Effector CD8-positive, alpha-beta T cell (primary cell): ENCODE measurements around the gene TNS3.

ENCODE experiments used
- DNase-seq: peaks from one replicate; lab custom pipeline; 2025; lab: John Stamatoyannopoulos, UW

TNS3 gene

GRCh38 chr7:47428052-47428767, 153.7 kb downstream of the TNS3 start:
- no peak for DNase-seq

GRCh38 chr7:47427051-47427643, 154.8 kb downstream of the TNS3 start:
- DNase-seq, result no peak

- no peak for DNase-seq
Observed at GRCh38 chr7:47424523-47424922, 157.4 kb downstream of the TNS3 start.

GRCh38 chr7:47423196-47423595, 158.7 kb downstream of the TNS3 start:
- no peak for DNase-seq

GRCh38 chr7:47422611-47423010, 159.3 kb downstream of the TNS3 start:
- DNase-seq, result no peak

GRCh38 chr7:47421456-47421855, 160.5 kb downstream of the TNS3 start:
- no peak for DNase-seq

- no peak for DNase-seq
Observed at GRCh38 chr7:47420122-47420780, 161.7 kb downstream of the TNS3 start.

GRCh38 chr7:47419471-47419870, 162.4 kb downstream of the TNS3 start:
- no peak for DNase-seq

- no peak for DNase-seq
Observed at GRCh38 chr7:47418601-47419309, 163.2 kb downstream of the TNS3 start.

- no peak for DNase-seq
Observed at GRCh38 chr7:47416492-47417480, 165.1 kb downstream of the TNS3 start.

GRCh38 chr7:47415318-47416212, 166.3 kb downstream of the TNS3 start:
- DNase-seq, result no peak

- no peak for DNase-seq
Observed at GRCh38 chr7:47414342-47415317, 167.3 kb downstream of the TNS3 start.

GRCh38 chr7:47413526-47414341, 168.2 kb downstream of the TNS3 start:
- DNase-seq, result no peak

GRCh38 chr7:47411901-47412300, 170.0 kb downstream of the TNS3 start:
- DNase-seq, result no peak

GRCh38 chr7:47411281-47411869, 170.5 kb downstream of the TNS3 start:
- DNase-seq, result no peak

GRCh38 chr7:47408675-47409074, 173.2 kb downstream of the TNS3 start:
- no peak for DNase-seq

GRCh38 chr7:47407821-47408674, 173.9 kb downstream of the TNS3 start:
- DNase-seq, result no peak
